ENCODE data around the gene PIK3R5.

DNA sequence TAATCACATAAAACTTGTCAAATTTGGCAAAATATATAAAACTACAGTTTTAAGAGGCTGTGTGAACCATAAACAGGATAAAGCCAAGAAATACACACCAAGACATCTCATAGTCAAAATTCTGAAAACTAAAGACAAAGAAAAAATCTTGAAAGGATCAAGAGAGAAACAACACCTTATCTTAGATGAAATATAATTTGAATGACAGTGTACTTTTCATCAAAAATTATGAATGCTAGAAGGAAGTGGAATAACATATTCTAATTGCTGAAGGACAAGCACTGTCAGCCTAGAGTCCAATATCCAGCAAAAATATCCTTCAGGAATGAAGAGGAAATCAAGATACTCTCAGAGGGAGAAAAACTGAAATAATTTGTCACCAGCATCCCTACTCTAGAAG is 37.2 kb downstream of the PIK3R5 start:
- TF ChIP-seq GATA2 (IDR thresholded peaks at IDR 0.05; ENCODE audit: low read depth, low read length) (no peak), GATA3 (IDR thresholded peaks at IDR 0.05; ENCODE audit: low read depth, low read length) (no peak)

Data from SH-SY5Y (cell line).